HG02870 (cell line): ENCODE results near the gene TMEM80.
"Not testable (repeated sequence)": the region's sequence is repeated elsewhere in the genome, so short reads cannot be mapped to it uniquely, and the experiment has no call there.

Experiments
- ATAC-seq: cut with Tn5 transposase; IDR thresholded peaks from one replicate; pipeline ENCODE4 v1.9.1; 2021; ENCODE audit warnings: mild to moderate bottlenecking, moderate library complexity; ENCODE audit not compliant: unreplicated experiment

Gene TMEM80

DNA sequence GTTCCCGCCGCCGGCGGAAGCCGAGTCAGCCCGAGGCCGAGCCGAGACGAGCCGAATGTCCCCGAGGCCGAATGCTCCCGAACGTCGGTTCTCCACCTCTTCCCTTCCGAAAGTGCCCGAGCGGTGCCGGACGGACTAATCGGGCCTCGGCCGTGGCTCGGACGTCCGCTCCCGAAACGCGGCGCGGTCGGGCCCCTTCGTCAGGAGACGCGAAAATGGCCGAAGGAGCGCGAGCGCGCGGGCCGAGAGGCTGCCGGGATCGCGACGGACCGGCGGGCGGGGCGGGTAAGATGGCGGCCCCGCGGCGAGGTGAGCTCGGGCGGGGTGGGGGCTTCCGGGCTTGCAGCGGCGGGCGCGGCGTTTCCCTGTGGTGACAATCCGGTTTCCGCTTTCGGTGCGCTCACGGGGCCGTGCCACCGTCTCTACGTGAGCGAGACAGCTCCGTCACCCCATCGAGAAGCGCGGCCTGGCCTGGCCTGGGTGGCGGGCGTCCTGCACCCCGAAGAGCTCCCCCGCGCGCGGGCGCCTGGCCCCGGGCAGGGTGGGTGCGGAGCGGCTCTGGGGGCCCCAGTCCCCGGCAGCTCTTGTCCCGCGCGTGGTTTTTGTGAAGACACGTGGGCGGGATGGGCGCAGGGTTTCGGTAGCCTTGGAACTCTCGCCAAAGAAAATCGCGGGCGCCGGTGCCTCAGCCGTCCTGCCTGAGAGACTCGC, at the start of gene TMEM80:
TMEM80 (plus strand) TSS at position 279 of the 711 bp plus-strand sequence; CDS start at position 291, 12 bp downstream.
- peak; percentile 67 for ATAC-seq

DNA sequence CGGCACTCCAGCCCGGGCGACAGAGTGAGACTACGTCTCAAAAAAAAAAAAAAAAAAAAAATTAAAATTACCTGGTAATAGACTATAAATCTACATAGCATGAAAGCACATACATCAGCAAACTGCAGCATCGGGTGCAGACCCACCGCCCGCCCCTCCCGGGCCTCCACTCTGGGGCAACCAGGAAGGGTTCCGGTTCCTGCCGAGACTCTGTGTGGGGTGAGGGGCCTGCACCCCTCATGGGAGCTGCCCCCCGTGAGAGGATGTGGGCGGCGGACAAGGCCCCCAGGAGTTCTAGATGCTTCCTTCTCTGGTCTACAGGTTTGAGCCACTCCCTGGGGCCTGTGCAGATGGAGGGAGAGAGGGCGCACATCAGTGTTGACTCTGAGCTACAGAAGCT, 49.4 kb upstream of the TMEM80 start:
- no peak for ATAC-seq

- not testable (repeated sequence) for ATAC-seq
These were observed 47.9 kb upstream of the TMEM80 start for GRCh38 chr11:647672-648158.

GRCh38 chr11:650482-650881, 45.1 kb upstream of the TMEM80 start:
- ATAC-seq: no peak

DNA sequence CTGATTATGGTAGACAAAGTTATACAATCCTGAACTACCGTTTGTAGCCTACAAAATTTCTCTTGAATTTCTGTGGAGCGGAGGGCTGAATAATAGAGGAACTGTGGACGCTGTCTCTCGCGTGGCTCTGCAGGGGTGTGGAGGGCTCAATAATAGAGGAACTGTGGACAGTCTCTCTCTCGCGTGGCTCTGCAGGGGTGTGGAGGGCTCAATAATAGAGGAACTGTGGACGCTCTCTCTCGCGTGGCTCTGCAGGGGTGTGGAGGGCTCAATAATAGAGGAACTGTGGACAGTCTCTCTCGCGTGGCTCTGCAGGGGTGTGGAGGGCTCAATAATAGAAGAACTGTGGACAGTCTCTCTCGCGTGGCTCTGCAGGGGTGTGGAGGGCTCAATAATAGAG, 42.5 kb upstream of the TMEM80 start:
- ATAC-seq: not testable (repeated sequence)

DNA sequence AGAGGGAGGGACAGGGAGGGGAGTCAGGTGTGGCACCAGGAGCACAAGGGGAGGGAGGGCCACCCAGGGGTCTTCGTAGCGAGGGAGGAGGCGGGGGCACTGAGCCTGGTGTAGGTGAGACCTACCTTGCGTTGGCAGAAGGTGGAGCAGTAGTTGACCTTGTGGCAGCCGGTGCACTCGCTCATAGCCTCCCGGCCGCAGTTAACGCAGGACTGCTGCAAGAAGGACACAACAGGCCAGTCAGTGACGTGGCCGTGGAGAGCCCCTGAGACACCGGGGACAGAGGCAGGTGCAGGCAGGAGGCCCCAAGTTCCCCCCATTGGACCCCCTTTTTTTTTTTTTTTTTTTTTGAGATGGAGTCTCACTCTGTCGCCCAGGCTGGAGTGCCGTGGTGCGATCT, 41.8 kb upstream of the TMEM80 start:
- no peak for ATAC-seq

DNA sequence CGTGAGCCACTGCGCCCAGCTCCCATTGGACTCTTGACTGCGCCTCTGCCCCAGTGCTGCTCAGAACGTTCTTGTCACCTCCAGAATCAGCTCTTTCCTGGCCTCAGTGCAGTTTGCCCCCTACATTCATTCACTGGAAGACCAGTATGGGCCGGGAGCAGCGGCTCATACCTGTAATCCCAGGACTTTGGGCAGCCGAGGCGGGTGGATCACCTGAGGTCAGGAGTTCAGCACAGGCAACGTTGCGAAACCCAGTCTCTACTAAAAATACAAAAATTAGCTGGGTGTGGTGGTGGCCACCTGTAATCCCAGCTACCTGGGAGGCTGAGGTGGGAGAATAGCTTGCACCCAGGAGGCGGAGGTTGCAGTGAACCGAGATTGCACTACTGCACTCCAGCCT, 41.2 kb upstream of the TMEM80 start:
- ATAC-seq: not testable (repeated sequence)

DNA sequence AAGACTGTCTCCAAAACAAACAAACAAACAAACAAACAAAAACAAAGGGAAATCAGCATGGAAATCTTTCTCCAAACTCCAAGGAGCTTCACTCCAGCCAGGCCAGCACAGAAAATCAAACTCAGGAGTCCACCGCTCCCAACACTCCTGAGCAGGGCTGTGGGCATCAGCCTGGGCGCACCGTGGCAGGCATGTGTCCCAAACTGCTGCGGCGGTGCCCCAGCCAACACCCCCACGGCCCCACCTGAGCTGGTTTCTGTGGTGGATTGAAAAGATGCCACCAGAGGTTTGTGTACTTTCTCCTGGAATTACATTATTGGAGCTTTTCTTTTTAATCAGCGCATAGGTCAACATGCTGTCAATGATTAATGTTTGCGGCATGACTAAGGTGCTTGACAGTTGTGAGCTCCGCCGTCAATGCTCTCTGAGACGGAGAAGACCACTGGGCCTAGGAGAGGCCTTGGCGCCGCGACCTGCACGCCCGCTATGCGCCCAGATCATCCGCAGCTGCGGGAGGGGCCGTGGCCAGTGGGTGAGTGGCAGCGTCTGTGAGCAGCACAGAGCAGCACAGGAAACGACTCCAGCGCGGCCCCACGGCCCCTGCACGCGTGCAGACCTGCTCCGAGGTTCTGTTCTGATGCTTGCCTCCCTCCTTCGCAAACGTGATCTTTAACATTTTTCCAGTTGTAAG, 40.4 kb upstream of the TMEM80 start:
- no peak for ATAC-seq

- ATAC-seq: no peak
These were observed 39.2 kb upstream of the TMEM80 start for GRCh38 chr11:656426-656825.

GRCh38 chr11:656866-657265, 38.8 kb upstream of the TMEM80 start:
- ATAC-seq: no peak

DNA sequence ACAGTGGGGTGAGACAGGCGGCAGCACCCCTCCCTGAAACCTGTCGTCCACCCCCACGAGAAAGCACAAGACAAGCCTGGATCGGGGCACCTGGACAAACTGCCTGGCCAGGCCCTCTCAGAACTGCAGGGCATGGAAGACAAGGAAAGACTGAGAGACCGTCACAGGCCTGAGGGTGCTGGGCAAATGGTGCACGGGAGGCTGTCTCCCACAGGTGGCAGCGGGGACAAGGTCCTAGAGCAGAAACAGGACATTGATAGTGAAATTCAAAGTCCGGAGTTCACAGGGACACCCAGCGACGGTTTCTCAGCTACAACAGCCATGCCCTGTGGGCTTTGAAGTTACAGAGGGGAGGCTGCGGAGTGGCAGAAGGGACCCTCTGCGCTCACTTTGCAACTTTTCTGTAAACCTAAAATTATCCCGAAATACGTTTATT, 37.9 kb upstream of the TMEM80 start:
- no peak for ATAC-seq

- ATAC-seq: no peak
These were observed 36.0 kb upstream of the TMEM80 start for GRCh38 chr11:659532-660085.

DNA sequence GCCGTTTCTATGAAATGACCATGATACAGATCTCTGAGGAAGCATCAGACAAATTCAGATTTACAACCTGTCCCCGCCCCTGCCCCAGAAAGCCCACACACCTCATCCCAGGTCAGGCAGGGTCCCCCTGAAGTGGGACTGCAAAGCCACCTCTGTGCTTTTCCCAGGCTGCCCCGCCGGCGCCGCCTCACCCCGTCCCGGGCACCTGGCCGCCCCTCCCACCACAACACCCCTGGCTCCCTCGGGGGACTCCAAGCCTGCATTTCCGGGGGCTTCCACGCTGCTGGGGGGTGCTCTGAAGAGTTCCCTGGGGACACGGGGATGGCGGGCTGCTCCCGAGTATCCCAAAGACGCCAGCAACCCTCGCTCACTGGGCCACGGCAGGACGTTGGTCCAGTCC, 35.3 kb upstream of the TMEM80 start:
- no peak for ATAC-seq

DNA sequence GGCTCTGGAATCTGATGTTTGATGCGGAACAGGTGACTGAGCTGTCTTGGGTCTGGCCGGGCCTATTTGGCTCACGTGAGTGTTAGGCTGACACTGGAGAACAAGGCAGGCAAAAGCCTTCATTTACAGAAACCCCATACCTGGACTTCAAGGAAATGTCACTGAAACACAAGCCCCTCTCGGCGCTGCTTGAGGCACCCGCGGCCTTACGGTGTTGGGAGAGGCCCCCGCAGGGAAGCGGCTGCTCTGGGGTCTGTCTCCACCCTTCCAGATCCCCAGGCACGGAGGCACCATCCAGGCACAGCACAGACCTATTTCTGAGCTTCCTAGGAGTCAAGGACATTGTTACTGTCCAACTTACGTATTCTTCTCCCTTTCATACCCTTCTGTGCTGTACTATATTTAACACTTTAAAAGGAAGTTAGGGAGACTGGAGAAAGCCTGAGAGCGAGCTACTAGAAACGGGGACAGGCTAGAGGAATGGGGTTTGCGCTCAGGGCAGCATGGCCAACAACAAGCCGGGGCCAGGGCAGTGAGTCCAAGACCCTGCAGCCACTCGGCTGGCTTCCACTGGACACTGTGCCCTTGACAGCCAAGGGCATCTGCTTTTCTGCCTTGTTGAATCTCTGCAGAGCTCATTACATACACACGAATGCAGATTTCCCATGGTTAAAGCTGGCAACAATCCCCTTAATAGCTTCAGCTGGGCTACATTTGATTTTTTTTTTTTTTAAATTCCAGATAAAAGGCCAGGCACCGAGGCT, 34.8 kb upstream of the TMEM80 start:
- ATAC-seq: no peak

GRCh38 chr11:662689-663274, 32.8 kb upstream of the TMEM80 start:
- no peak for ATAC-seq

DNA sequence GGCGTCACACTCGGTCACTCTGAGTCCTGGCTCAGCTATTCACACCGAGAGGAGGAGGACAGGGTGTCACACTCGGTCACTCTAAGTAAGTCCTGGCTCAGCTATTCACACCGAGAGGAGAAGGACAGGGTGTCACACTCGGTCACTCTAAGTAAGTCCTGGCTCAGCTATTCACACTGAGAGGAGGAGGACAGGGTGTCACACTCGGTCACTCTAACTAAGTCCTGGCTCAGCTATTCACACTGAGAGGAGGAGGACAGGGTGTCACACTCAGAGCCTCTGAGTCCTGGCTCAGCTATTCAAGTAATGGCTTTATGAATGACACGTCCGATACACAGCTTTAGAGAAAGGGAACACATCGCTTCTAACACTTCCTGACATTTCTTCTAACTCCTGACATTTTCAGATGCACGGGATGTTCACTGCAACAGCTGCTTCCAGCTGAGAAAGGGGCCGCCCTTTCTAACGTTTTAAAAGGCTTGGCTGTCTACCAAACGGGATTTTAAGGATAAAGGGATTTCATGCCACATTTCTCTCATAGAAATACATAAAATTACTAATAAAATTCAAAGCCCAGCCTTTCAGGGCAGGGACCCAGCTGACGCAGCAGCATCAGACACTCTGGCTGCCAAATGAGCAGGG, 30.4 kb upstream of the TMEM80 start:
- no peak for ATAC-seq

DNA sequence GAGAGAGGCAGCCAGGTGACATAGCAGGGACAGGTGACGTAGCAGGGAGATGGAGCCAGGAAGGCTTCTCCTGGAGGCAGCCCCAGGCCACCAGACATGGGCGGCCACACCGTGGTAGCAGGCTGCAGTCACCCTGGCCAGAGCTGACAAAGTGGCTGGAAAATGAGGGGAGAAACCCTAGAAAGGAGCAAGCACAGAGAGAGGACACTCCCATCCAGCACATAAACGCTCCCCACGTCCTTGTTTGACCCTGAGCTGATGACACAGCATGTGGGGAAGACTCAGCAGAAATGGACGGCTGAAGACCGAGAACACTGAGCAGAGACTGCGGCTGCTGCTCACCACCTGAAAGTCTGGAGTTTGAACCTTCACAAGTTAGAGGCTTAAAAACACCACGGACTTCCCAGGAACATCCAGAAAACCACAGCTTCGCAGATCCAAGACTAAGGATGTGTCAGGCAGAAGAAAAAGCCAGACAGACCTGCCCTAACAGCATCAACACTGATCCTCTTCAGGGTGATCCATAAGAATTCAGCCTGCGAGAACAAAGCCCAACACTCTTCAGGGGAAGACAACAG, 29.8 kb upstream of the TMEM80 start:
- no peak for ATAC-seq

GRCh38 chr11:673866-674265, 21.8 kb upstream of the TMEM80 start:
- no peak for ATAC-seq

DNA sequence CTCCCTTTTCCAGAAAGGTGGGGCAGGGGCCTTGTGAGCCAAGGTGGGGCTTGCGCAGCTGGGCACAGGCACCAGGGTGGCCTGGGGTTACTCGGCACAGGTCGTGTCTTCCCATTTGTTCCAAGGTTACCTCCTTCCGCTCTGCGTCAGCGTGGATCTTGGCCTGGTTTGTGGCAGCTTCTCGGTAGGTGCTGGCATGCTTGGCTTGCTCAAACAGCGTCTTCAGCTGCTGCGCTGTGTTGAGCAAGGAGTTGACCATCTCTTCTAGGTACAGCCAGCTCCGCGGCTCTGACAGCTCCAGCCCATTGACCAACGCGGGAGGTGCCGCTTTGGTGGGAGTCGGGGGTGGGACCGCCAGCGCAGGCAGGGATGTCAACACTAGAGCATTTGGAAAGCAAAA, 21.2 kb upstream of the TMEM80 start:
- ATAC-seq: no peak

DNA sequence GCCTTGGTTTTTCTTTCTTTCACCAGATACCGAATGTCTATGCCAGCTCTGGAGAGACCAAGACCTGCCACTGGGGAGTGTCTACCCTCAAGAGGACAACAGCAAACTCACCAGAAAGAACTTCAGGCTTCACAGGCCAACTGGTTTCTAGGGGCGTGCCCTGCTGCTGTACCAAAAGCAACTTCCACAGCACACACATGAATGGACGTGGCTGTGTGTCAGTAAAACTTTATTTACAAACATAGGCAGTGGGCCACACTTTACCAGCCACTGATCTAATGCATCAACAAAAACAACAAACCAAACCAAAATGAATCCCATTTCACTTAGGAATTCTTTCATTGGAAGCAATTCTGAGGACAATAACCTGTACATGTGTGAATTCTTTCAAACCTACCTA, 17.3 kb upstream of the TMEM80 start:
- ATAC-seq: no peak
